T-helper 9 cell (primary cell): ENCODE measurements around the gene SEMA6A.

Experiments used
- DNase-seq: peaks from one replicate; pipeline ENCODE4 v3.0.0-alpha.2; 2020

Gene SEMA6A

GRCh38 chr5:116396476-116397099, 178.0 kb downstream of the SEMA6A start:
- DNase-seq = no peak

- no peak for DNase-seq
These were observed 178.9 kb downstream of the SEMA6A start for GRCh38 chr5:116395631-116396203.

GRCh38 chr5:116395226-116395625, 179.4 kb downstream of the SEMA6A start:
- DNase-seq = no peak

GRCh38 chr5:116394186-116394867, 180.3 kb downstream of the SEMA6A start:
- no peak for DNase-seq
